CD4-positive, alpha-beta T cell (primary cell): ENCODE data around the gene GPRIN1. TPM values are rescaled to one million over a fixed set of nuclear protein-coding genes. Genes with fewer than 3 reads are reported as not detected.

Source experiments
- ATAC-seq: fragments of 200-7000 bp; cut with Tn5 transposase; one replicate; pipeline ENCODE4 v1.10.0; 2022; ENCODE audit warnings: mild to moderate bottlenecking; ENCODE audit not compliant: poor library complexity
- CTCF ChIA-PET: fragments of 350-600 bp; sonication (Branson Sonifier 250); formaldehyde crosslinking; loops from one replicate; lab custom pipeline; 2021; ENCODE audit warnings: antibody characterized with exemption, inconsistent platforms; lab: Charles Lee
- POLR2A ChIA-PET: fragments of 350-600 bp; sonication (Branson Sonifier 250); formaldehyde crosslinking; loops from one replicate; lab custom pipeline; 2021; ENCODE audit warnings: antibody characterized with exemption, inconsistent platforms; lab: Charles Lee
- DNase-seq, 14 experiments: peaks; one replicate each; pipeline ENCODE4 v3.0.0-alpha.2; 2013 to 2020; ENCODE audit warnings: mixed read lengths in 2 of 14
- H3K27ac ChIP-seq, 2 donors: one replicate each; pipeline versions ENCODE4 v1.5.1 to v1.7.0; 2013; ENCODE audit warnings: low read length in 2 of 2, low read depth in 1 of 2, mild to moderate bottlenecking in 1 of 2
- H3K27me3 ChIP-seq, 2 experiments: 1 replicate in 1 of 2; 2 replicates in 1 of 2; pipeline versions ENCODE4 v1.6.1 to v1.7.0; 2013; ENCODE audit warnings: low read length in 2 of 2, control low read depth in 1 of 2, mild to moderate bottlenecking in 1 of 2, moderate library complexity in 1 of 2; ENCODE audit not compliant: insufficient read depth in 2 of 2, control insufficient read depth in 1 of 2
- H3K36me3 ChIP-seq: one replicate; pipeline ENCODE4 v1.6.1; 2013; ENCODE audit warnings: low read length, control low read depth; ENCODE audit not compliant: insufficient read depth
- H3K4me1 ChIP-seq: one replicate; pipeline ENCODE4 v1.6.1; 2013; ENCODE audit warnings: low read length, control low read depth; ENCODE audit not compliant: insufficient read depth
- H3K4me3 ChIP-seq: one replicate; pipeline ENCODE4 v1.5.1; 2013; ENCODE audit warnings: mild to moderate bottlenecking, low read length, moderate library complexity
- H3K9me3 ChIP-seq, 2 experiments: 1 replicate in 1 of 2; 2 replicates in 1 of 2; pipeline versions ENCODE4 v1.6.1 to v1.7.0; 2013; ENCODE audit warnings: low read length in 2 of 2, mild to moderate bottlenecking in 2 of 2, control low read depth in 1 of 2, moderate library complexity in 1 of 2; ENCODE audit not compliant: control insufficient read depth in 1 of 2, insufficient read depth in 1 of 2
- H3K27ac Mint-ChIP-seq: one replicate; pipeline ENCODE4 v1.8.0; 2020; ENCODE audit warnings: mixed read lengths
- H3K27me3 Mint-ChIP-seq: one replicate; pipeline ENCODE4 v1.8.0; 2021; ENCODE audit warnings: mixed read lengths
- H3K36me3 Mint-ChIP-seq: one replicate; pipeline ENCODE4 v1.8.0; 2021; ENCODE audit warnings: low read depth, mixed read lengths
- H3K4me1 Mint-ChIP-seq: one replicate; pipeline ENCODE4 v1.8.0; 2021; ENCODE audit warnings: low read depth, mixed read lengths
- H3K4me3 Mint-ChIP-seq: one replicate; pipeline ENCODE4 v1.8.0; 2020; ENCODE audit warnings: mild to moderate bottlenecking, mixed read lengths
- H3K9me3 Mint-ChIP-seq: one replicate; pipeline ENCODE4 v1.8.0; 2020; ENCODE audit warnings: mixed read lengths
- CTCF ChIP-seq: fragments of 200-600 bp; IDR thresholded peaks from one replicate; pipeline ENCODE4 v1.8.0; 2022; ENCODE audit warnings: antibody characterized with exemption, mild to moderate bottlenecking
- intact Hi-C, 2 experiments: fragments of 100-400 bp; cut with DNase I in 1 of 2; cut with micrococcal nuclease in 1 of 2; formaldehyde crosslinking; loops; one replicate each; pipeline versions ENCODE4 v1.15.1 to v1.9.0; 2023 to 2025; cut with DNase I, micrococcal nuclease
- total RNA-seq, 174 experiments: library from RNA in 2 of 174; stranded (reverse) in 2 of 174; gene quantifications; one replicate each; pipeline ENCODE4 v1.2.3 and lab custom pipeline; 2021 to 2026

Gene GPRIN1
- total RNA-seq, 2 experiments from 2014 or later, result 0.22 to 0.36 TPM

GRCh38 chr5:176636426-176636825 lies 26.5 kb upstream of the GPRIN1 start:
- intact Hi-C loops, result no loop called here
- H3K27me3 Mint-ChIP-seq, result peaks cover 58% of the 10 kb centered on the region
- Histone ChIP-seq H3K27me3 (peaks cover 29 to 34% of the 10 kb centered on the region in 2 experiments), H3K4me3 (no peak overlapping the region), H3K36me3 (no peaks in the 10 kb centered on the region), H3K27ac (no peak overlapping the region), H3K4me1 (no peaks in the 10 kb centered on the region), H3K9me3 (peaks cover 0 to 5% of the 10 kb centered on the region in 2 experiments)
- TF ChIP-seq CTCF, result no peak
- no peaks in the 10 kb centered on the region for H3K4me1 Mint-ChIP-seq
- H3K36me3 Mint-ChIP-seq, result no peaks in the 10 kb centered on the region
- CTCF ChIA-PET, result no interaction called here
- H3K9me3 Mint-ChIP-seq, result no peaks in the 10 kb centered on the region
- DNase-seq, result no peak
- no peak for ATAC-seq
- no peak overlapping the region for H3K4me3 Mint-ChIP-seq
- POLR2A ChIA-PET, result no interaction called here
- no peak overlapping the region for H3K27ac Mint-ChIP-seq

- Mint-ChIP-seq H3K27ac (no peak overlapping the region), H3K36me3 (no peaks in the 10 kb centered on the region), H3K4me1 (peaks cover 9% of the 10 kb centered on the region), H3K9me3 (no peaks in the 10 kb centered on the region), H3K4me3 (no peak overlapping the region), H3K27me3 (peaks cover 82% of the 10 kb centered on the region)
- Histone ChIP-seq H3K27me3 (peaks cover 55% of the 10 kb centered on the region in 2 experiments), H3K4me1 (peaks cover 15% of the 10 kb centered on the region), H3K36me3 (no peaks in the 10 kb centered on the region), H3K4me3 (no peak overlapping the region), H3K27ac (no peak overlapping the region), H3K9me3 (peaks cover 0 to 13% of the 10 kb centered on the region in 2 experiments)
- ChIA-PET CTCF (interaction anchor here (1.2 kb wide), 1 partner anchor 27 kb away, joined by 6 read pairs; no protein-coding TSS in a partner anchor), POLR2A (no interaction called here)
- DNase-seq, result no peak
- no peak for TF ChIP-seq CTCF
- no peak for ATAC-seq
- intact Hi-C loops, result no loop called here
These were observed 23.6 kb upstream of the GPRIN1 start for GRCh38 chr5:176633598-176633997.

- no peak for TF ChIP-seq CTCF
- CTCF ChIA-PET, result interaction anchor here (1.2 to 1.5 kb wide), 2 partner anchors 25 to 28 kb away, joined by 4 to 6 read pairs; no protein-coding TSS in a partner anchor
- Mint-ChIP-seq H3K36me3 (no peaks in the 10 kb centered on the region), H3K27me3 (peaks cover 84% of the 10 kb centered on the region), H3K27ac (no peak overlapping the region), H3K9me3 (no peaks in the 10 kb centered on the region), H3K4me3 (no peak overlapping the region), H3K4me1 (peaks cover 9% of the 10 kb centered on the region)
- peaks cover 0 to 16% of the 10 kb centered on the region in 2 experiments for H3K9me3 ChIP-seq
- peaks cover 63 to 64% of the 10 kb centered on the region in 2 experiments for H3K27me3 ChIP-seq
- H3K27ac ChIP-seq, result no peak overlapping the region
- no peaks in the 10 kb centered on the region for H3K36me3 ChIP-seq
- no peak overlapping the region for H3K4me3 ChIP-seq
- intact Hi-C loops, result no loop called here
- peaks cover 15% of the 10 kb centered on the region for H3K4me1 ChIP-seq
- DNase-seq (no peak), ATAC-seq (no peak)
- POLR2A ChIA-PET, result no interaction called here
These were observed 22.8 kb upstream of the GPRIN1 start for GRCh38 chr5:176632745-176633144.
